HEK293 (cell line): ENCODE data around the gene SPACA9.

Experiments used
- HOXA7 ChIP-seq: sonication (generic); formaldehyde crosslinking; IDR thresholded peaks from 2 replicates; pipeline ENCODE4 v1.8.1; 2022; ENCODE audit warnings: missing genetic modification reagents, borderline replicate concordance
- ZBTB1 ChIP-seq: fragments of 450-650 bp; formaldehyde crosslinking; IDR thresholded peaks from 2 replicates; pipeline ENCODE4 v1.5.1; 2016; ENCODE audit warnings: missing biosample characterization, missing genetic modification characterization
- ZBTB20 ChIP-seq: fragments of 450-650 bp; formaldehyde crosslinking; IDR thresholded peaks from 2 replicates; pipeline ENCODE4 v1.5.1; 2016; ENCODE audit warnings: missing biosample characterization, missing genetic modification characterization
- ZFHX2 ChIP-seq: fragments of 450-650 bp; formaldehyde crosslinking; conservative IDR thresholded peaks from 2 replicates; pipeline ENCODE4 v1.5.1; 2016; ENCODE audit warnings: missing biosample characterization, missing genetic modification characterization
- ZFP41 ChIP-seq: fragments of 450-650 bp; formaldehyde crosslinking; IDR thresholded peaks from 2 replicates; pipeline ENCODE4 v1.5.1; 2016; ENCODE audit warnings: missing biosample characterization, missing genetic modification characterization, borderline replicate concordance
- ZNF132 ChIP-seq: fragments of 450-650 bp; formaldehyde crosslinking; IDR thresholded peaks from 2 replicates; pipeline ENCODE4 v1.5.1; 2017; ENCODE audit warnings: missing biosample characterization, missing genetic modification characterization, borderline replicate concordance
- ZNF211 ChIP-seq: fragments of 450-650 bp; formaldehyde crosslinking; IDR thresholded peaks from 2 replicates; pipeline ENCODE4 v1.5.1; 2016; ENCODE audit warnings: low read depth, missing biosample characterization, missing genetic modification characterization
- ZNF239 ChIP-seq: fragments of 450-650 bp; formaldehyde crosslinking; IDR thresholded peaks from 2 replicates; pipeline ENCODE4 v1.5.1; 2016; ENCODE audit warnings: missing biosample characterization, missing genetic modification characterization
- ZNF433 ChIP-seq: fragments of 450-650 bp; formaldehyde crosslinking; IDR thresholded peaks from 2 replicates; pipeline ENCODE4 v1.5.1; 2016; ENCODE audit warnings: missing biosample characterization, missing genetic modification characterization, low read depth
- ZNF529 ChIP-seq: fragments of 450-650 bp; formaldehyde crosslinking; IDR thresholded peaks from 2 replicates; pipeline ENCODE4 v1.5.1; 2017; ENCODE audit warnings: missing genetic modification characterization, missing biosample characterization; ENCODE audit not compliant: insufficient replicate concordance
- ZNF664 ChIP-seq: fragments of 450-650 bp; formaldehyde crosslinking; IDR thresholded peaks from 2 replicates; pipeline ENCODE4 v1.5.1; 2016; ENCODE audit warnings: missing biosample characterization, missing genetic modification characterization
- ZNF76 ChIP-seq: fragments of 450-650 bp; formaldehyde crosslinking; IDR thresholded peaks from 2 replicates; pipeline ENCODE4; 2016; ENCODE audit warnings: low read depth, missing biosample characterization, missing genetic modification characterization, borderline replicate concordance
- TF ChIP-seq, protein P1 (sequence below): fragments of 450-650 bp; formaldehyde crosslinking; IDR thresholded peaks from 2 replicates; pipeline ENCODE4 v1.5.1; 2016; ENCODE audit warnings: missing biosample characterization, missing genetic modification characterization, borderline replicate concordance
- TF ChIP-seq, protein P2 (sequence below): fragments of 450-650 bp; formaldehyde crosslinking; conservative IDR thresholded peaks from 2 replicates; pipeline ENCODE4 v1.5.1; 2016; ENCODE audit warnings: low read depth, missing biosample characterization, missing genetic modification characterization
- TF ChIP-seq, protein P3 (sequence below): fragments of 450-650 bp; formaldehyde crosslinking; IDR thresholded peaks from 2 replicates; pipeline ENCODE4 v1.5.1; 2016; ENCODE audit warnings: missing biosample characterization, missing genetic modification characterization
- TF ChIP-seq, protein P4 (sequence below): IDR thresholded peaks from 2 replicates; pipeline ENCODE4 v1.6.1; 2011; ENCODE audit warnings: mild to moderate bottlenecking, low read depth, low read length, borderline replicate concordance
- TF ChIP-seq, protein P5 (sequence below): fragments of 450-650 bp; formaldehyde crosslinking; IDR thresholded peaks from 2 replicates; pipeline ENCODE4 v1.5.1; 2017; ENCODE audit warnings: missing biosample characterization, mild to moderate bottlenecking, missing genetic modification characterization, moderate library complexity
- TF ChIP-seq, protein P6 (sequence below): fragments of 450-650 bp; formaldehyde crosslinking; IDR thresholded peaks from 2 replicates; pipeline ENCODE4 v1.5.1; 2016; ENCODE audit warnings: missing biosample characterization, missing genetic modification characterization
- TF ChIP-seq, protein P7 (sequence below): fragments of 450-650 bp; IDR thresholded peaks from 2 replicates; pipeline ENCODE4 v1.5.1; 2018; ENCODE audit warnings: missing biosample characterization, missing genetic modification characterization

Gene SPACA9

DNA sequence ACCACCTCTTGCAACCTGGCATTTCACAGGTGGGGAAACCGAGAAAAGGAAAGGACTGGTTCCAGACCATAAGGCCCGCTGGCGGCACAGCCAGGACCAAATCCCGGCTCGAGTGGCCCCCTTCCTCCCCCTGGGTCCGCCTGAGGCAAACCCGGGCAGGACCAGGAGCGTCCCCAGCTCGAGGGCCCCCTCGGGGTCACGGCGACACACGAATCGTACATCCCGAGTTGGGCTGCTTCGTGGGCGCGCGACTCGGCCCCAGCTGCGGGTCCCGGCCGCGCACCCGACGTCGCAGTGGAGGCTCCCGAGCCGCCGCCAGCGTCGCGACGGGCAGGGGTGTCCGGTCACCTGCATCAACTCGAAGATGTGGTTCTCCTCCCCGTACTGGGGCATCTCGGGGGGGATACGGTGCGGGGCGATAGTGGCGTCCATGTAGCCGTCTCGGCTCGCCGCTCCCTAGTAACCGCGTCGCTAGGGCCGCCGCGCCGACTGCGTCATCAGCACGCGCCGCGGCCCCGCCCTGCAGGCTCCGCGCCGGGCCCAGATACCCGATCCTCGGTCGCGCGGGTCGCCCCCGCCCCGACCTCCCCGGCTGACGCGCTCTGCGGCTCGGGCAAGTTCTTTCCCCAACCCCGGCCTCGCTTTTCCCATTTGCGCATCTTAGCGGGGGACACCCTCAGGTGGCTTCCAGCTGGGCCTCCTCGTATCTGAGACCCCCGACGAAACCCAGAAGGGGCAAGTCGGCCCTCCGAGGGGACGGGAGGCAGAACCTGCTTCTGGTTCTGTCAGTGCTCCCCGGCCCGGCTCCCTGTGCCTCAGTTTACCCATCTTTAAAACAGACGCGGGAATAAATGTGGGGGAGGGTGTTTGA, 639 bp upstream of the SPACA9 start, which contains the start of gene AK8 (continued):
- TF ChIP-seq, protein P1, sequence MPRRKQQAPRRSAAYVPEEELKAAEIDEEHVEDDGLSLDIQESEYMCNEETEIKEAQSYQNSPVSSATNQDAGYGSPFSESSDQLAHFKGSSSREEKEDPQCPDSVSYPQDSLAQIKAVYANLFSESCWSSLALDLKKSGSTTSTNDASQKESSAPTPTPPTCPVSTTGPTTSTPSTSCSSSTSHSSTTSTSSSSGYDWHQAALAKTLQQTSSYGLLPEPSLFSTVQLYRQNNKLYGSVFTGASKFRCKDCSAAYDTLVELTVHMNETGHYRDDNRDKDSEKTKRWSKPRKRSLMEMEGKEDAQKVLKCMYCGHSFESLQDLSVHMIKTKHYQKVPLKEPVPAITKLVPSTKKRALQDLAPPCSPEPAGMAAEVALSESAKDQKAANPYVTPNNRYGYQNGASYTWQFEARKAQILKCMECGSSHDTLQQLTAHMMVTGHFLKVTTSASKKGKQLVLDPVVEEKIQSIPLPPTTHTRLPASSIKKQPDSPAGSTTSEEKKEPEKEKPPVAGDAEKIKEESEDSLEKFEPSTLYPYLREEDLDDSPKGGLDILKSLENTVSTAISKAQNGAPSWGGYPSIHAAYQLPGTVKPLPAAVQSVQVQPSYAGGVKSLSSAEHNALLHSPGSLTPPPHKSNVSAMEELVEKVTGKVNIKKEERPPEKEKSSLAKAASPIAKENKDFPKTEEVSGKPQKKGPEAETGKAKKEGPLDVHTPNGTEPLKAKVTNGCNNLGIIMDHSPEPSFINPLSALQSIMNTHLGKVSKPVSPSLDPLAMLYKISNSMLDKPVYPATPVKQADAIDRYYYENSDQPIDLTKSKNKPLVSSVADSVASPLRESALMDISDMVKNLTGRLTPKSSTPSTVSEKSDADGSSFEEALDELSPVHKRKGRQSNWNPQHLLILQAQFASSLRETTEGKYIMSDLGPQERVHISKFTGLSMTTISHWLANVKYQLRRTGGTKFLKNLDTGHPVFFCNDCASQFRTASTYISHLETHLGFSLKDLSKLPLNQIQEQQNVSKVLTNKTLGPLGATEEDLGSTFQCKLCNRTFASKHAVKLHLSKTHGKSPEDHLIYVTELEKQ (tag by site-specific recombination): 0 out of 2 replicates have a peak, but pooled peaks have one; percentile 5
- TF ChIP-seq, protein P2, sequence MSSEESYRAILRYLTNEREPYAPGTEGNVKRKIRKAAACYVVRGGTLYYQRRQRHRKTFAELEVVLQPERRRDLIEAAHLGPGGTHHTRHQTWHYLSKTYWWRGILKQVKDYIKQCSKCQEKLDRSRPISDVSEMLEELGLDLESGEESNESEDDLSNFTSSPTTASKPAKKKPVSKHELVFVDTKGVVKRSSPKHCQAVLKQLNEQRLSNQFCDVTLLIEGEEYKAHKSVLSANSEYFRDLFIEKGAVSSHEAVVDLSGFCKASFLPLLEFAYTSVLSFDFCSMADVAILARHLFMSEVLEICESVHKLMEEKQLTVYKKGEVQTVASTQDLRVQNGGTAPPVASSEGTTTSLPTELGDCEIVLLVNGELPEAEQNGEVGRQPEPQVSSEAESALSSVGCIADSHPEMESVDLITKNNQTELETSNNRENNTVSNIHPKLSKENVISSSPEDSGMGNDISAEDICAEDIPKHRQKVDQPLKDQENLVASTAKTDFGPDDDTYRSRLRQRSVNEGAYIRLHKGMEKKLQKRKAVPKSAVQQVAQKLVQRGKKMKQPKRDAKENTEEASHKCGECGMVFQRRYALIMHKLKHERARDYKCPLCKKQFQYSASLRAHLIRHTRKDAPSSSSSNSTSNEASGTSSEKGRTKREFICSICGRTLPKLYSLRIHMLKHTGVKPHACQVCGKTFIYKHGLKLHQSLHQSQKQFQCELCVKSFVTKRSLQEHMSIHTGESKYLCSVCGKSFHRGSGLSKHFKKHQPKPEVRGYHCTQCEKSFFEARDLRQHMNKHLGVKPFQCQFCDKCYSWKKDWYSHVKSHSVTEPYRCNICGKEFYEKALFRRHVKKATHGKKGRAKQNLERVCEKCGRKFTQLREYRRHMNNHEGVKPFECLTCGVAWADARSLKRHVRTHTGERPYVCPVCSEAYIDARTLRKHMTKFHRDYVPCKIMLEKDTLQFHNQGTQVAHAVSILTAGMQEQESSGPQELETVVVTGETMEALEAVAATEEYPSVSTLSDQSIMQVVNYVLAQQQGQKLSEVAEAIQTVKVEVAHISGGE (tag by site-specific recombination): 0 out of 2 replicates have a peak, but pooled peaks have one; percentile 10
- TF ChIP-seq ZBTB20 (tag by site-specific recombination) (peak; percentile 49; the same call in 1 of the 2 replicates), ZNF239 (tag by site-specific recombination) (no peak), ZNF211 (no peak), ZNF664 (tag by site-specific recombination) (no peak), ZFHX2 (tag by site-specific recombination) (peak; percentile 57), ZBTB1 (no peak), ZNF433 (tag by site-specific recombination) (no peak), ZNF529 (tag by site-specific recombination) (no peak), ZNF76 (tag by site-specific recombination) (peak; percentile 67; the same call in 1 of the 2 replicates), ZNF132 (tag by site-specific recombination) (no peak), ZFP41 (no peak), HOXA7 (CRISPR knock-in tag) (no peak)
- TF ChIP-seq, protein P3, sequence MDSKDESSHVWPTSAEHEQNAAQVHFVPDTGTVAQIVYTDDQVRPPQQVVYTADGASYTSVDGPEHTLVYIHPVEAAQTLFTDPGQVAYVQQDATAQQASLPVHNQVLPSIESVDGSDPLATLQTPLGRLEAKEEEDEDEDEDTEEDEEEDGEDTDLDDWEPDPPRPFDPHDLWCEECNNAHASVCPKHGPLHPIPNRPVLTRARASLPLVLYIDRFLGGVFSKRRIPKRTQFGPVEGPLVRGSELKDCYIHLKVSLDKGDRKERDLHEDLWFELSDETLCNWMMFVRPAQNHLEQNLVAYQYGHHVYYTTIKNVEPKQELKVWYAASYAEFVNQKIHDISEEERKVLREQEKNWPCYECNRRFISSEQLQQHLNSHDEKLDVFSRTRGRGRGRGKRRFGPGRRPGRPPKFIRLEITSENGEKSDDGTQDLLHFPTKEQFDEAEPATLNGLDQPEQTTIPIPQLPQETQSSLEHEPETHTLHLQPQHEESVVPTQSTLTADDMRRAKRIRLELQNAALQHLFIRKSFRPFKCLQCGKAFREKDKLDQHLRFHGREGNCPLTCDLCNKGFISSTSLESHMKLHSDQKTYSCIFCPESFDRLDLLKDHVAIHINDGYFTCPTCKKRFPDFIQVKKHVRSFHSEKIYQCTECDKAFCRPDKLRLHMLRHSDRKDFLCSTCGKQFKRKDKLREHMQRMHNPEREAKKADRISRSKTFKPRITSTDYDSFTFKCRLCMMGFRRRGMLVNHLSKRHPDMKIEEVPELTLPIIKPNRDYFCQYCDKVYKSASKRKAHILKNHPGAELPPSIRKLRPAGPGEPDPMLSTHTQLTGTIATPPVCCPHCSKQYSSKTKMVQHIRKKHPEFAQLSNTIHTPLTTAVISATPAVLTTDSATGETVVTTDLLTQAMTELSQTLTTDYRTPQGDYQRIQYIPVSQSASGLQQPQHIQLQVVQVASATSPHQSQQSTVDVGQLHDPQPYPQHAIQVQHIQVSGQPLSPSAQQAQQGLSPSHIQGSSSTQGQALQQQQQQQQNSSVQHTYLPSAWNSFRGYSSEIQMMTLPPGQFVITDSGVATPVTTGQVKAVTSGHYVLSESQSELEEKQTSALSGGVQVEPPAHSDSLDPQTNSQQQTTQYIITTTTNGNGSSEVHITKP: peak; percentile 53
- TF ChIP-seq, protein P4, sequence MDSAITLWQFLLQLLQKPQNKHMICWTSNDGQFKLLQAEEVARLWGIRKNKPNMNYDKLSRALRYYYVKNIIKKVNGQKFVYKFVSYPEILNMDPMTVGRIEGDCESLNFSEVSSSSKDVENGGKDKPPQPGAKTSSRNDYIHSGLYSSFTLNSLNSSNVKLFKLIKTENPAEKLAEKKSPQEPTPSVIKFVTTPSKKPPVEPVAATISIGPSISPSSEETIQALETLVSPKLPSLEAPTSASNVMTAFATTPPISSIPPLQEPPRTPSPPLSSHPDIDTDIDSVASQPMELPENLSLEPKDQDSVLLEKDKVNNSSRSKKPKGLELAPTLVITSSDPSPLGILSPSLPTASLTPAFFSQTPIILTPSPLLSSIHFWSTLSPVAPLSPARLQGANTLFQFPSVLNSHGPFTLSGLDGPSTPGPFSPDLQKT: no peak
- TF ChIP-seq, protein P5, sequence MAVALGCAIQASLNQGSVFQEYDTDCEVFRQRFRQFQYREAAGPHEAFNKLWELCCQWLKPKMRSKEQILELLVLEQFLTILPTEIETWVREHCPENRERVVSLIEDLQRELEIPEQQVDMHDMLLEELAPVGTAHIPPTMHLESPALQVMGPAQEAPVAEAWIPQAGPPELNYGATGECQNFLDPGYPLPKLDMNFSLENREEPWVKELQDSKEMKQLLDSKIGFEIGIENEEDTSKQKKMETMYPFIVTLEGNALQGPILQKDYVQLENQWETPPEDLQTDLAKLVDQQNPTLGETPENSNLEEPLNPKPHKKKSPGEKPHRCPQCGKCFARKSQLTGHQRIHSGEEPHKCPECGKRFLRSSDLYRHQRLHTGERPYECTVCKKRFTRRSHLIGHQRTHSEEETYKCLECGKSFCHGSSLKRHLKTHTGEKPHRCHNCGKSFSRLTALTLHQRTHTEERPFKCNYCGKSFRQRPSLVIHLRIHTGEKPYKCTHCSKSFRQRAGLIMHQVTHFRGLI (tag by site-specific recombination): peak; percentile 15
- TF ChIP-seq, protein P6, sequence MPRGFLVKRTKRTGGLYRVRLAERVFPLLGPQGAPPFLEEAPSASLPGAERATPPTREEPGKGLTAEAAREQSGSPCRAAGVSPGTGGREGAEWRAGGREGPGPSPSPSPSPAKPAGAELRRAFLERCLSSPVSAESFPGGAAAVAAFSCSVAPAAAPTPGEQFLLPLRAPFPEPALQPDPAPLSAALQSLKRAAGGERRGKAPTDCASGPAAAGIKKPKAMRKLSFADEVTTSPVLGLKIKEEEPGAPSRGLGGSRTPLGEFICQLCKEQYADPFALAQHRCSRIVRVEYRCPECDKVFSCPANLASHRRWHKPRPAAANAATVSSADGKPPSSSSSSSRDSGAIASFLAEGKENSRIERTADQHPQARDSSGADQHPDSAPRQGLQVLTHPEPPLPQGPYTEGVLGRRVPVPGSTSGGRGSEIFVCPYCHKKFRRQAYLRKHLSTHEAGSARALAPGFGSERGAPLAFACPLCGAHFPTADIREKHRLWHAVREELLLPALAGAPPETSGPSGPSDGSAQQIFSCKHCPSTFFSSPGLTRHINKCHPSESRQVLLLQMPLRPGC (tag by site-specific recombination): 0 out of 2 replicates have a peak, but pooled peaks have one; percentile 40
- TF ChIP-seq, protein P7, sequence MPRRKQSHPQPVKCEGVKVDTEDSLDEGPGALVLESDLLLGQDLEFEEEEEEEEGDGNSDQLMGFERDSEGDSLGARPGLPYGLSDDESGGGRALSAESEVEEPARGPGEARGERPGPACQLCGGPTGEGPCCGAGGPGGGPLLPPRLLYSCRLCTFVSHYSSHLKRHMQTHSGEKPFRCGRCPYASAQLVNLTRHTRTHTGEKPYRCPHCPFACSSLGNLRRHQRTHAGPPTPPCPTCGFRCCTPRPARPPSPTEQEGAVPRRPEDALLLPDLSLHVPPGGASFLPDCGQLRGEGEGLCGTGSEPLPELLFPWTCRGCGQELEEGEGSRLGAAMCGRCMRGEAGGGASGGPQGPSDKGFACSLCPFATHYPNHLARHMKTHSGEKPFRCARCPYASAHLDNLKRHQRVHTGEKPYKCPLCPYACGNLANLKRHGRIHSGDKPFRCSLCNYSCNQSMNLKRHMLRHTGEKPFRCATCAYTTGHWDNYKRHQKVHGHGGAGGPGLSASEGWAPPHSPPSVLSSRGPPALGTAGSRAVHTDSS: no peak
